ENCODE measurements around the gene CCDC3.

CCDC3 gene

DNA sequence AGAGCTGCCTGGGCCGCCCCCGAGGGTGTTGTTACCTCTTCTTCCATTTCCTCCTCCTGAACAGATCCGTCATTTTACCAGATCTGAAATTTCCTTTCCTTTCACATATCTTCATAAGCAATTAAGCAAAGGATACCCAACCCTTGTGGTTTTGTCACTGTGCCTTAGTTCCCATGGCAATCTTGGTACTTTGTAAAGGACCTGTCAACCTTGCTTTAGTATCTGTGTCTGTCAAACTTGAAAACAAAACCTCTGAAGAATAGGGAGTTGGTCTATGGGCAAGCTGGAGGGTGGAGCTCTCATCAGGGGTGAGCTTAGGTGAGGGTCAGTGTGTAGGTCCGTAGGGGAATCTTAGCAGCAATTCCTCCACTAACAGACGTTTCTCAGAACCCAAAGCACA, 25.4 kb upstream of the CCDC3 start:
- Mint-ChIP-seq H3K4me3 (no peak overlapping the region), H3K27ac (ENCODE audit: low read depth) (no peak overlapping the region), H3K27me3 (peaks cover 94% of the 10 kb centered on the region), H3K4me1 (no peaks in the 10 kb centered on the region), H3K9me3 (peaks cover 11% of the 10 kb centered on the region), H3K36me3 (ENCODE audit: insufficient read depth) (no peaks in the 10 kb centered on the region)
- ATAC-seq (replicated peaks; ENCODE audit: extremely low read depth, poor library complexity, severe bottlenecking) (no peak), DNase-seq (ENCODE audit: low spot score in 2 of 2) (no peak)

DNA sequence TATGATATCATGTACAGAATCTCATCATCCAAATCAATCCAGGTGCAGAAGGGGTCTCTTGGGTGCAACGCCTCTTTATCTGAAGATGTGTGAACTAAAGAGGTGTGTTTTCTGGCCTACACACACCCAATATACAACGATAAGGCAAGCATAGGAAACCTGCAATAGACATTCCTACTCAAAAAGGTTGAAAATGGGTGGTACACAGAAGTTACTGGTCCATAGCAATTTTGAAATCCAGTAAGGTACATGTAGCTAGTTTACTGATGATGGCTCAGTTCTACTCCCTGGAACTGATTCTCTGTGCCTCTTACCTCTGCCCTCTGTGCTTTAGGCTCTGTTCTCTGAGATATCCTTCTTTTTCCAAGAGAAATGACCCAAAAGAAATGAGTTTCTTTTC, 22.2 kb upstream of the CCDC3 start:
- ATAC-seq (replicated peaks; ENCODE audit: extremely low read depth, poor library complexity, severe bottlenecking) (no peak), DNase-seq (ENCODE audit: low spot score in 2 of 2) (no peak)
- Mint-ChIP-seq H3K9me3 (peaks cover 11% of the 10 kb centered on the region), H3K27me3 (peaks cover 74% of the 10 kb centered on the region), H3K4me1 (no peaks in the 10 kb centered on the region), H3K27ac (ENCODE audit: low read depth) (no peak overlapping the region), H3K36me3 (ENCODE audit: insufficient read depth) (no peaks in the 10 kb centered on the region), H3K4me3 (no peak overlapping the region)

DNA sequence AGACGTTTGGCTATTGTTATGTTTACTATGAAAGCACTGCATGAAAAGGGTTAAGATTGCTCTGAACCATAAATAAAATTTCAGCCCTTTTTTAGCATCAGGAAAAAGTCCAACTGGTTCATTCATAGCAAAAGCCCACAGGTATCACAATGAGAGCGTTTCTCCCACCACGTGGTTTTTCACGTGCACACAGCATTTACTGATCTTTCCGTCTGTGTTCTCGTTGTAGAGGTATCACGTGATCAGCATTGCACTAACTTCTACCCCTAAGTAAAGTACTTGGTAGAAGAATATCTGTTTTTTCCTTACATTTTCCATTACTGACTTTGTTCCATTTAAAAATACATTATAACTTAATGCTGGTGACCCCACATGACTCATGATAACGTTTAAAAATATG, 17.8 kb upstream of the CCDC3 start:
- ATAC-seq (replicated peaks; ENCODE audit: extremely low read depth, poor library complexity, severe bottlenecking) (no peak), DNase-seq (ENCODE audit: low spot score in 2 of 2) (no peak)
- peaks cover 5% of the 10 kb centered on the region for H3K9me3 Mint-ChIP-seq
- H3K36me3 Mint-ChIP-seq (ENCODE audit: insufficient read depth) = no peaks in the 10 kb centered on the region
- H3K4me1 Mint-ChIP-seq = no peaks in the 10 kb centered on the region
- H3K4me3 Mint-ChIP-seq = no peak overlapping the region
- peaks cover 44% of the 10 kb centered on the region for H3K27me3 Mint-ChIP-seq
- H3K27ac Mint-ChIP-seq (ENCODE audit: low read depth) = no peak overlapping the region

DNA sequence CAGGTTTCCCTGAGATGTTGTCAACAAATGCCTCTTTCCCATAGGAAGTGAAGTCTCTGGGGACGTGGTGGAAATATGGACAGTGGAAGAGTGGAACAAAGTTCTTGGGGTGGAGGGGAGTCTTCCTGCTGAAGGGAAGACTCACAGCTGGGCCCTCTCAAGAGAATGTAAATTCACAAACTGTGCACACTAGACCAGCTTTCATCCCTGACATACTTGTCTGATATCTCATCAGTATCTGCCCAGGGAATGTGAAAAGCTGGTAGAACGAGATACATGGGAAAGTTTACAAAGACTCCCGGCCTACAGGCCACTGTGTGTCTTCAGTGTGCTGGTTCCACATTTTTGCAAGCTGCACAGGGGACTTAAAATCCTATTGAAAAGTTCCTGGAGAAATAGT, 16.7 kb upstream of the CCDC3 start:
- H3K4me1 Mint-ChIP-seq = no peaks in the 10 kb centered on the region
- H3K9me3 Mint-ChIP-seq = peaks cover 5% of the 10 kb centered on the region
- no peak overlapping the region for H3K4me3 Mint-ChIP-seq
- no peaks in the 10 kb centered on the region for H3K36me3 Mint-ChIP-seq (ENCODE audit: insufficient read depth)
- peaks cover 43% of the 10 kb centered on the region for H3K27me3 Mint-ChIP-seq
- ATAC-seq (replicated peaks; ENCODE audit: extremely low read depth, poor library complexity, severe bottlenecking) = no peak
- no peak for DNase-seq (ENCODE audit: low spot score in 2 of 2)
- H3K27ac Mint-ChIP-seq (ENCODE audit: low read depth) = no peak overlapping the region

DNA sequence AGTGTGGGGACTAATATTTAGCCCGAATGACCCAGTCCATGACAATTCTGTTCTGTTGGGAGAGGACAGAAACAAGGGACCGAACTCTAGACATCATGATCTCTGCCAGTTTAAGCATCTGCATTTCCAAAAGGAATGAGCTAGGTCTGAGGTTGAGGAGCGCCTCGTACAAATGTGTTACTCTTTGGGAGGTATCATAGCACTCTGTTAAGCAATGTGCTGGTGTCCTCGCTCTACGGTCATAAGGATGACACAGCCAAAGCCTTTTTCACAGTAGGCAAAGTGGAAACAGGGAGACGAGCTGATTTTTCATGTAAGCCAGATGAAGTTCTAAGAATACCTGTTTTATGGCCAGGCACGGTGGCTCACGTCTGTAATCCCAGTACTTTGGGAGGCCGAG, 15.4 kb upstream of the CCDC3 start:
- Mint-ChIP-seq H3K4me1 (no peaks in the 10 kb centered on the region), H3K27ac (ENCODE audit: low read depth) (no peak overlapping the region), H3K27me3 (peaks cover 40% of the 10 kb centered on the region), H3K4me3 (no peak overlapping the region), H3K36me3 (ENCODE audit: insufficient read depth) (no peaks in the 10 kb centered on the region), H3K9me3 (no peaks in the 10 kb centered on the region)
- ATAC-seq (replicated peaks; ENCODE audit: extremely low read depth, poor library complexity, severe bottlenecking) (no peak), DNase-seq (ENCODE audit: low spot score in 2 of 2) (no peak)

DNA sequence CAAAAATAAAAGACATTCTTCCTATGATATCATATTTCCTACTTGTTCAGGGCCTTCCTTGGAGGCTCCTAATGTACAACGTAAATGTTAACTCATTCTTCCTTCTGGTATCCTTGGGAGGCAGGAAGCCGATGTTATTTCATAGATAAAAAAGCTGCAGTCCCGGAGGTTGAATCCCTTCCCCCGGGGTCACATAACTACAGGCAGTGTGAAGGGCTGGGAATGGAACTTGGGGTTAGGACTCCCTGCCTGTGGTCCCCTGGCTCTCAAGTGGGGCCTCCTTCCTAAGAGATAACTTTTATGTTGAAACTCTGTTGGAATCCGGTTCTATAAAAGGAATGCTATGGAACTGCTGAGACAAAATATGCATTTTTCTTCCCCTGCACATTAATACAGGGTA, 14.9 kb upstream of the CCDC3 start:
- no peak overlapping the region for H3K4me3 Mint-ChIP-seq
- peaks cover 40% of the 10 kb centered on the region for H3K27me3 Mint-ChIP-seq
- H3K9me3 Mint-ChIP-seq = no peaks in the 10 kb centered on the region
- ATAC-seq (replicated peaks; ENCODE audit: extremely low read depth, poor library complexity, severe bottlenecking) = no peak
- no peaks in the 10 kb centered on the region for H3K4me1 Mint-ChIP-seq
- no peaks in the 10 kb centered on the region for H3K36me3 Mint-ChIP-seq (ENCODE audit: insufficient read depth)
- no peak for DNase-seq (ENCODE audit: low spot score in 2 of 2)
- no peak overlapping the region for H3K27ac Mint-ChIP-seq (ENCODE audit: low read depth)

DNA sequence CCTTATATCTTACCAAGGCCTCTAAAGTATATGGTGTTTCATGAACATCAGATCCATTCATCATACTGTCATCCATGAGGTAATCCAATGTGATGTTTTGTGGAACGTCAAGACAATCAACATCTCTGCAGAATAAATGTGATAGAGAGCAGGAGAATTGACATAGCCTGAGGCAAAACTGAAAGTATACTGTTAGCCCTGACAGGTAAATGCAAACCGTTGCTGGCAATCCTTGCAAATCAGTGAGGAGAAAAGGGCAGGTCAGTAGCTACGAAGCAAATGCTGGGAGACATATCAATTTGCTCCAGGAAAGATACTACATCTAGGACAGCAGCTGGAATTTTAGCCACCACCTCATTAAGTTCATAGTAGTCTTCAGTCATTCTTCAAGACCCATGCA, 4.5 kb upstream of the CCDC3 start:
- DNase-seq (ENCODE audit: low spot score in 2 of 2) = no peak
- H3K36me3 Mint-ChIP-seq (ENCODE audit: insufficient read depth) = no peaks in the 10 kb centered on the region
- no peak overlapping the region for H3K27ac Mint-ChIP-seq (ENCODE audit: low read depth)
- no peak overlapping the region for H3K4me3 Mint-ChIP-seq
- H3K9me3 Mint-ChIP-seq = no peaks in the 10 kb centered on the region
- H3K4me1 Mint-ChIP-seq = no peaks in the 10 kb centered on the region
- no peak for ATAC-seq (replicated peaks; ENCODE audit: extremely low read depth, poor library complexity, severe bottlenecking)
- H3K27me3 Mint-ChIP-seq = peaks cover 81% of the 10 kb centered on the region

DNA sequence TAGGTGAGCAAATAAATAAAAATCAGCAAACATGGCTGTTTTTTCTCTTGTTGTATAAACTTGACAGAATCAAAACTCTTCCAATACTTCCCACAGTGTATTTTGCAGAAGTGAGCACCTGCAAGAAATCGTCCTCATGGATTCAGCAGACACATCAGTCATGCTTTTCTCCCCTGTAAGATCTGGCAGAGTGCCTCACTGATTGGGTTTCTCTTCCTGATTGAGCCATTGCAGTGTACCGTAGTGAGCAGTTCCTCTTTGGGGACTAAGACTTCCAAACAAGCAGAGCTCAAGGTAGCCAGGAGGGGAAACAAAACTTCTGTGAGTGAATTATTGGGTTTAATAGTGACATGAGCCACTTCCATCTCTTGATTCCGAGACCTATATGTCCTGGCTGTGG, 2.2 kb upstream of the CCDC3 start:
- H3K36me3 Mint-ChIP-seq (ENCODE audit: insufficient read depth) = no peaks in the 10 kb centered on the region
- DNase-seq (ENCODE audit: low spot score in 2 of 2) (no peak), ATAC-seq (replicated peaks; ENCODE audit: extremely low read depth, poor library complexity, severe bottlenecking) (no peak)
- H3K27me3 Mint-ChIP-seq = peaks cover 83% of the 10 kb centered on the region
- H3K9me3 Mint-ChIP-seq = no peaks in the 10 kb centered on the region
- H3K4me1 Mint-ChIP-seq = no peaks in the 10 kb centered on the region
- no peak overlapping the region for H3K4me3 Mint-ChIP-seq
- no peak overlapping the region for H3K27ac Mint-ChIP-seq (ENCODE audit: low read depth)

DNA sequence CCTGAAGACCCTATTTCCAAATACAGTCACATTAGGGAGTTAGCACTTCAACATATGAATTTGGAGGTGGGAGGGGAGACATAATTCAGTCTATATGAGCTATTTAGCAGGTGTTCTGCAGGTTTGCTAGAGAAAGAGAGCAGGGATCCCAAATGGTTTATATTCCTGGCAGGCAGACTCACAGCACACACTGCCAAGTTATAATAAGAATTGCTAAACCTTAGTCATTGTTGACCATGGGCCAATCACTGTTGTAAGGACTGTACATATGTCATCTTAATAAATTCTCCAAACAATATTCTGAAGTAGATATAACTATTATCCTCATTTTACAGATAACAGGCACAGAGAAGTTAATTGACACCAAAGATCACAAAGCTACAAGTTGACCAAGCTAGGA, 1.5 kb upstream of the CCDC3 start:
- Mint-ChIP-seq H3K27me3 (peaks cover 76% of the 10 kb centered on the region), H3K27ac (ENCODE audit: low read depth) (no peak overlapping the region), H3K9me3 (no peaks in the 10 kb centered on the region), H3K4me1 (no peaks in the 10 kb centered on the region), H3K36me3 (ENCODE audit: insufficient read depth) (no peaks in the 10 kb centered on the region), H3K4me3 (no peak overlapping the region)
- DNase-seq (ENCODE audit: low spot score in 2 of 2) = no peak
- no peak for ATAC-seq (replicated peaks; ENCODE audit: extremely low read depth, poor library complexity, severe bottlenecking)

DNA sequence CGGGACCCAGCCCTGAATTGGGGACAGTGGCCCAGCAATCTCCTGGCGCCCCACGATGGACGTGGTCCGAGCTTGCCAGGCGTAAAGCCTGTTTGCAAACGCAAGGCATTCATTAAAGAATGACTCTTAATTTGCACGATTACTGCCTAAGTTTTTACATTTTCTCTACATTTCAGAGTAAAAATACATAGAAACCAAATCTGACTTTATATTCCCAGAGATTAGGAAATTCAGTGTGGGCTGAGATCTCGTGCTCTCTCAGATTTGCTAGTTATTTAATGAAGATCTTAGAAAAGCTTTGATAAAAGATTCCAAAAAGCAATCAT, 337 bp upstream of the CCDC3 start:
- H3K9me3 Mint-ChIP-seq = no peaks in the 10 kb centered on the region
- H3K4me3 Mint-ChIP-seq = no peak overlapping the region
- H3K27ac Mint-ChIP-seq (ENCODE audit: low read depth) = no peak overlapping the region
- ATAC-seq (replicated peaks; ENCODE audit: extremely low read depth, poor library complexity, severe bottlenecking) (no peak), DNase-seq (ENCODE audit: low spot score in 2 of 2) (no peak)
- peaks cover 2% of the 10 kb centered on the region for H3K36me3 Mint-ChIP-seq (ENCODE audit: insufficient read depth)
- no peaks in the 10 kb centered on the region for H3K4me1 Mint-ChIP-seq
- H3K27me3 Mint-ChIP-seq = peaks cover 74% of the 10 kb centered on the region

DNA sequence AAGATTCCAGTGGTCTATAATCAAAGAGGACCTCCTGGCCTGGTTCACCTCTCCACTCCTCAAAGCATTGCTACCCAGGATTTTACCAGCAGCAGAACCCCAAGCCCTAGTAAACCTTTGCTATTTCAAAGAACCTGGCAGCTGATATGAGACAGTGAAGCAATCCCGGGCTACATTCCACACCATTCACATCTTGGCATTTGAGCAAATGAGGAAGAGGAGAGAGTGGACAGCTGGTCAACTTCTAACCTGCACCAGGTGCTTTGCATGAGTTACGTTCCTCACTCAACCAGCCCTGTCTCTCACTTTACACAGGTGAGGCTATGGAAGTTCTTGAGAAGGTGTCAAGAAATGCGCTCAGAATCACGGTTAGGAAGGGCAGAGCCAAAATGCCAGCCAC, 1.1 kb downstream of the CCDC3 start:
- peaks cover 3% of the 10 kb centered on the region for H3K36me3 Mint-ChIP-seq (ENCODE audit: insufficient read depth)
- H3K27me3 Mint-ChIP-seq = peaks cover 74% of the 10 kb centered on the region
- H3K4me3 Mint-ChIP-seq = no peak overlapping the region
- H3K4me1 Mint-ChIP-seq = no peaks in the 10 kb centered on the region
- no peak overlapping the region for H3K27ac Mint-ChIP-seq (ENCODE audit: low read depth)
- ATAC-seq (replicated peaks; ENCODE audit: extremely low read depth, poor library complexity, severe bottlenecking) = no peak
- no peaks in the 10 kb centered on the region for H3K9me3 Mint-ChIP-seq
- DNase-seq (ENCODE audit: low spot score in 2 of 2) = no peak

DNA sequence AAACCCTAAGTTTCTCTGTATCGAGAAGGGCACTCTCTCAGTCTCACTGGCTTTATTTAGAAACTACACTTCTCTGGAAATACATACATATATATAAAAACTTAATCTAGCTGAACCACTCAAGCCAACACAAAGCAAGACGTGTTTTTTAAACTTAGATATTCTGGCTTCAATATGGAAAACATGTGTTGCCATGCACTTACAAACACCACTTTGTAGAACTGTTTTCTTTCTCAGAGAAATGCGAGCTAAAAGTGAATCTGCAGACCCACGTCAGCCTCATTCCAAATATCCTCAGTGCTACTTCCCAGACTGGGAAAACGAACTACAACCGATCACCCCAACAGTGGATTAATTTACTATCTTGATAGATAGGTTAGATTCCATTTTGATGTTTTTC, 1.7 kb downstream of the CCDC3 start:
- Mint-ChIP-seq H3K27ac (ENCODE audit: low read depth) (no peak overlapping the region), H3K4me1 (no peaks in the 10 kb centered on the region), H3K4me3 (no peak overlapping the region), H3K36me3 (ENCODE audit: insufficient read depth) (peaks cover 3% of the 10 kb centered on the region), H3K9me3 (no peaks in the 10 kb centered on the region), H3K27me3 (peaks cover 72% of the 10 kb centered on the region)
- no peak for ATAC-seq (replicated peaks; ENCODE audit: extremely low read depth, poor library complexity, severe bottlenecking)
- no peak for DNase-seq (ENCODE audit: low spot score in 2 of 2)

DNA sequence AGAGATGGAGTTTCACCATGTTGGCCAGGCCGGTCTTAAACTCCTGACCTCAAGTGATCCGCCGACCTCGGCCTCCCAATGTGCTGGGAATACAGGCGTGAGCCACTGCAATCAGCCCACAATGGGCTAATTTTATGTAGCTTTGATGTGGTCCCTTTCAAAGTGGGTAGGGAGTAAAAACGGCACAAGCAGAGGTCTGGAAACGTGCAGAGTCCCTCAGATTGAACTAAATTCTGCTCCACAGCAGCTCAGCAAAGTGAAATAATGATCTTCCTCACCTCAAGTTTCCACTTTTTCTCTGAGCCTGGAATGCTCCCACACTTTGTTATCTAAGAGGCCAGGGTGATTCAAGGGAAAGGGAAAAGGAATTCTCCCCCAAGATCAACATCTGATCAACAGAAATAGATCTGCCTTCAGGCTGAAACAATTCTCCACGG, 6.1 kb downstream of the CCDC3 start:
- Mint-ChIP-seq H3K4me3 (no peak overlapping the region), H3K36me3 (ENCODE audit: insufficient read depth) (peaks cover 5% of the 10 kb centered on the region), H3K27me3 (peaks cover 63% of the 10 kb centered on the region), H3K9me3 (no peaks in the 10 kb centered on the region), H3K27ac (ENCODE audit: low read depth) (no peak overlapping the region), H3K4me1 (no peaks in the 10 kb centered on the region)
- ATAC-seq (replicated peaks; ENCODE audit: extremely low read depth, poor library complexity, severe bottlenecking) = no peak
- no peak for DNase-seq (ENCODE audit: low spot score in 2 of 2)

DNA sequence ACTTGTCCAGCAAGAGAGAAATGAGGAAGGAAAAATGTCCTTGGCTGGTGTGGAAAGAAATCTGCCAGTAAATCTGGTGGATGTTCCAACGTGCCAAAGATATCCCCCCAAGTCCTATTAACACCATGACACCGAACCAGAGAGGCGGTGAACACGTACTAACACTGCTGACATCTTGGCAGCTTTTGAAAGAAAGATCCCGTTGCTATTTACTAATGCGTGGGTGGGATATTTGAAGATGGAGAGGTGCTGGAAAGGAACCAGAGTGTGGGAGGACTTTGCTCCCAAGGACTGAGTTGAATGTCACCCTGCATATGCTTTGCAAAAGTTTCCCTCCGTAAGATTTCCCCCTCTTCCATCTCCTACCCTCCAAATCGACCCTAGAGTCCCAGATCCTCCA, 7.9 kb downstream of the CCDC3 start:
- DNase-seq (ENCODE audit: low spot score in 2 of 2) (no peak), ATAC-seq (replicated peaks; ENCODE audit: extremely low read depth, poor library complexity, severe bottlenecking) (no peak)
- Mint-ChIP-seq H3K27ac (ENCODE audit: low read depth) (no peak overlapping the region), H3K36me3 (ENCODE audit: insufficient read depth) (peaks cover 5% of the 10 kb centered on the region), H3K9me3 (no peaks in the 10 kb centered on the region), H3K4me3 (no peak overlapping the region), H3K4me1 (no peaks in the 10 kb centered on the region), H3K27me3 (peaks cover 53% of the 10 kb centered on the region)

Data from central memory CD8-positive, alpha-beta T cell (primary cell).